ENCODE data around the gene MUC5B. TPM values are rescaled to one million over a fixed set of nuclear protein-coding genes. Genes with fewer than 3 reads are reported as not detected.
"Not testable (repeated sequence)": the region's sequence is repeated elsewhere in the genome, so short reads cannot be mapped to it uniquely, and the experiment has no call there.

Gene MUC5B
- total and polyA plus RNA-seq, 2 of the 13 experiments (the other 11 are each of a cell fraction or from before 2014, with no cell fraction given) = 0.01 TPM; not detected in 1

GRCh38 chr11:1191786-1192470 lies 30.9 kb upstream of the MUC5B start:
- H3K9me3 ChIP-seq (ENCODE audit: low read length); H3K36me3 ChIP-seq (replicated peaks in 1 of 2; ENCODE audit: control insufficient read depth in 1 of 2, insufficient read depth in 2 of 2, low read length in 2 of 2); FAIRE-seq; H3K4me2 ChIP-seq (ENCODE audit: low read depth, low read length); H2AFZ ChIP-seq (ENCODE audit: low read length); DNase-seq (ENCODE audit: low spot score); H3K4me1 ChIP-seq (ENCODE audit: insufficient read depth, low read length); POLR2A ChIA-PET; in situ Hi-C loops (cut with HindIII; ENCODE audit: extremely low pct_ligation_motif_present, low pct_unique_long_range_greater_than_20kb); H3K9ac ChIP-seq (ENCODE audit: insufficient read depth, low read depth, low read length); H3K79me2 ChIP-seq (ENCODE audit: insufficient read depth, low read length); intact Hi-C loops (cut with micrococcal nuclease; ENCODE audit: unreplicated experiment); BruUV-seq (replicated peaks); CTCF ChIA-PET (ENCODE audit: low intra/inter-chr PET ratio, low total read pairs); H3K27ac ChIP-seq (ENCODE audit: extremely low read length, insufficient read depth, low read length); H3K4me3 ChIP-seq (replicated peaks in 1 of 3; ENCODE audit: insufficient read depth in 1 of 3, low read depth in 2 of 3, low read length in 3 of 3); H4K20me1 ChIP-seq (ENCODE audit: insufficient read depth, low read length); ATAC-seq: not testable (repeated sequence)
- WGBS (ENCODE audit: low lambda C conversion rate) = 23% methylated on average over 10 of the region's 22 CpGs
- H3K27me3 ChIP-seq (ENCODE audit: control insufficient read depth in 1 of 2, insufficient read depth in 2 of 2, low read length in 2 of 2) = peaks cover 10 to 43% of the 10 kb centered on the region in 2 experiments

GRCh38 chr11:1192741-1193325 lies 30.0 kb upstream of the MUC5B start:
- no peaks in the 10 kb centered on the region for H3K36me3 ChIP-seq (replicated peaks in 1 of 2; ENCODE audit: control insufficient read depth in 1 of 2, insufficient read depth in 2 of 2, low read length in 2 of 2)
- H3K4me2 ChIP-seq (ENCODE audit: low read depth, low read length) = no peak overlapping the region
- ChIA-PET CTCF (ENCODE audit: low intra/inter-chr PET ratio, low total read pairs) (no interaction called here), POLR2A (no interaction called here)
- in situ Hi-C loops (cut with HindIII; ENCODE audit: extremely low pct_ligation_motif_present, low pct_unique_long_range_greater_than_20kb) = no loop called here
- peaks cover 9 to 52% of the 10 kb centered on the region in 2 experiments for H3K27me3 ChIP-seq (ENCODE audit: control insufficient read depth in 1 of 2, insufficient read depth in 2 of 2, low read length in 2 of 2)
- H3K4me3 ChIP-seq (replicated peaks in 1 of 3; ENCODE audit: insufficient read depth in 1 of 3, low read depth in 2 of 3, low read length in 3 of 3) = no peak overlapping the region
- H3K9ac ChIP-seq (ENCODE audit: insufficient read depth, low read depth, low read length) = no peak overlapping the region
- H3K9me3 ChIP-seq (ENCODE audit: low read length) = no peaks in the 10 kb centered on the region
- no peak overlapping the region for H3K27ac ChIP-seq (ENCODE audit: extremely low read length, insufficient read depth, low read length)
- H2AFZ ChIP-seq (ENCODE audit: low read length) = no peak overlapping the region
- BruUV-seq (replicated peaks) = no TSS peak
- DNase-seq (ENCODE audit: low spot score) = no peak
- no peak for FAIRE-seq
- H3K79me2 ChIP-seq (ENCODE audit: insufficient read depth, low read length) = no peaks in the 10 kb centered on the region
- intact Hi-C loops (cut with micrococcal nuclease; ENCODE audit: unreplicated experiment) = no loop called here
- WGBS (ENCODE audit: low lambda C conversion rate) = 20% methylated on average over 17 of the region's 17 CpGs
- no peaks in the 10 kb centered on the region for H4K20me1 ChIP-seq (ENCODE audit: insufficient read depth, low read length)
- no peaks in the 10 kb centered on the region for H3K4me1 ChIP-seq (ENCODE audit: insufficient read depth, low read length)
- no peak for ATAC-seq
- TF ChIP-seq THYN1 (CRISPR knock-in tag; IDR thresholded peaks at IDR 0.05; ENCODE audit: borderline replicate concordance, low read depth) = no peak
- TF ChIP-seq MAFG (CRISPR knock-in tag; IDR thresholded peaks at IDR 0.05) = no peak
- no peak for TF ChIP-seq ZNF652 (CRISPR knock-in tag; IDR thresholded peaks at IDR 0.05; ENCODE audit: borderline replicate concordance, low read depth)
- TF ChIP-seq CSRNP1 (CRISPR knock-in tag; IDR thresholded peaks at IDR 0.05) = no peak
- no peak for TF ChIP-seq ATAD3A (CRISPR knock-in tag; IDR thresholded peaks at IDR 0.05)
- TF ChIP-seq TFDP2 (CRISPR knock-in tag; IDR thresholded peaks at IDR 0.05) = no peak
- TF ChIP-seq GABPA (IDR thresholded peaks at IDR 0.05; ENCODE audit: low read depth, low read length) = no peak
- TF ChIP-seq GABPA (CRISPR knock-in tag; IDR thresholded peaks at IDR 0.05; ENCODE audit: low read depth) = no peak
- TF ChIP-seq ZNF747 (CRISPR knock-in tag; IDR thresholded peaks at IDR 0.05; ENCODE audit: borderline replicate concordance) = no peak
- no peak for TF ChIP-seq ZNF549 (CRISPR knock-in tag; IDR thresholded peaks at IDR 0.05)
- no peak for TF ChIP-seq ZBED4 (CRISPR knock-in tag; IDR thresholded peaks at IDR 0.05; ENCODE audit: borderline replicate concordance)

Data from HepG2 (cell line).